HEK293 (cell line): ENCODE data around the gene SMAD2.

Experiments
- MEIS1 ChIP-seq: sonication (generic); formaldehyde crosslinking; IDR thresholded peaks from 2 replicates; pipeline ENCODE4 v1.8.1; 2022; ENCODE audit warnings: missing genetic modification reagents, mild to moderate bottlenecking, borderline replicate concordance
- TRIM28 ChIP-seq: IDR thresholded peaks from 2 replicates; pipeline ENCODE4 v1.6.1; 2011; ENCODE audit warnings: low read length, control low read depth, borderline replicate concordance
- ZBTB21 ChIP-seq: fragments of 450-650 bp; formaldehyde crosslinking; IDR thresholded peaks from 2 replicates; pipeline ENCODE4 v1.5.1; 2017; ENCODE audit warnings: missing biosample characterization, missing genetic modification characterization
- ZBTB7A ChIP-seq: fragments of 450-650 bp; formaldehyde crosslinking; IDR thresholded peaks from 2 replicates; pipeline ENCODE4 v1.5.1; 2016; ENCODE audit warnings: low read depth, missing biosample characterization, missing genetic modification characterization
- ZEB2 ChIP-seq: fragments of 450-650 bp; formaldehyde crosslinking; IDR thresholded peaks from 2 replicates; pipeline ENCODE4 v1.5.1; 2016; ENCODE audit warnings: missing biosample characterization, missing genetic modification characterization
- ZFP41 ChIP-seq: fragments of 450-650 bp; formaldehyde crosslinking; IDR thresholded peaks from 2 replicates; pipeline ENCODE4 v1.5.1; 2016; ENCODE audit warnings: missing biosample characterization, missing genetic modification characterization, borderline replicate concordance
- ZNF184 ChIP-seq: fragments of 450-650 bp; IDR thresholded peaks from 2 replicates; pipeline ENCODE4 v1.5.1; 2018; ENCODE audit warnings: missing biosample characterization, mild to moderate bottlenecking, missing genetic modification characterization
- ZNF664 ChIP-seq: fragments of 450-650 bp; formaldehyde crosslinking; IDR thresholded peaks from 2 replicates; pipeline ENCODE4 v1.5.1; 2016; ENCODE audit warnings: missing biosample characterization, missing genetic modification characterization
- TF ChIP-seq, protein P1 (sequence below): fragments of 450-650 bp; formaldehyde crosslinking; IDR thresholded peaks from 2 replicates; pipeline ENCODE4 v1.5.1; 2016; ENCODE audit warnings: missing biosample characterization, missing genetic modification characterization

DNA sequence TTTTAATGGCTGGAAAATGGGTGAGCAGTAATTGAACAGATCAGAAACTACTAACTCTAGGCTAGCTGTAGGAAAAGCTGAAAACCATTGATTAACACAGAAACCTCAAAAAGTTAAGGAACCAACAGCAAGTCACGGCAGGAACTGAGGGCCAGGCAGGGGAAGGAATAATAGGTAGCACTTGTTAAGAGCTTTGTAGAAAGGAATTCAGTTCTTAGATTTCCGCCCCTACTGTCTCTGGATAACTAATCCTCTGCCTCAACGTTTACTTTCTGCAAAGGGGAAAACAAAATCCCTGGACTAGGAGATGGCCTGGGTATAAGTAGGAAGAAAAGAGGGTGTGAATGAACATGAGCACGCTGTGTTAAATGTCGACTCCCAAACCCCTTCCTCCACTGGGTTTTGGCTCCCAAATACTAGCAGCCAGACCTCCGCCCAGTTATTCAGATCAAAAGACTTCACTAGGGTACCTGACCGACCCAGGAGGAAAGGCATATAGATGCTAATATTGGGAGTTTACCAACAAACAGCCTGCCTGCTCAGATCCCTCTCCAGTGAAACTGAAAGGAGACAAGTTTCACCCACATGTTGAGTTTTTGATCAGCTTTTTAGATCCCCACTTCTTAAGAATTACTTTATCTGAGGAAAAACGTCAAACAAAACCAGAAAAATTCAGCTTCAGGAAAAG is 12.4 kb downstream of the SMAD2 start:
- TF ChIP-seq, protein P1, sequence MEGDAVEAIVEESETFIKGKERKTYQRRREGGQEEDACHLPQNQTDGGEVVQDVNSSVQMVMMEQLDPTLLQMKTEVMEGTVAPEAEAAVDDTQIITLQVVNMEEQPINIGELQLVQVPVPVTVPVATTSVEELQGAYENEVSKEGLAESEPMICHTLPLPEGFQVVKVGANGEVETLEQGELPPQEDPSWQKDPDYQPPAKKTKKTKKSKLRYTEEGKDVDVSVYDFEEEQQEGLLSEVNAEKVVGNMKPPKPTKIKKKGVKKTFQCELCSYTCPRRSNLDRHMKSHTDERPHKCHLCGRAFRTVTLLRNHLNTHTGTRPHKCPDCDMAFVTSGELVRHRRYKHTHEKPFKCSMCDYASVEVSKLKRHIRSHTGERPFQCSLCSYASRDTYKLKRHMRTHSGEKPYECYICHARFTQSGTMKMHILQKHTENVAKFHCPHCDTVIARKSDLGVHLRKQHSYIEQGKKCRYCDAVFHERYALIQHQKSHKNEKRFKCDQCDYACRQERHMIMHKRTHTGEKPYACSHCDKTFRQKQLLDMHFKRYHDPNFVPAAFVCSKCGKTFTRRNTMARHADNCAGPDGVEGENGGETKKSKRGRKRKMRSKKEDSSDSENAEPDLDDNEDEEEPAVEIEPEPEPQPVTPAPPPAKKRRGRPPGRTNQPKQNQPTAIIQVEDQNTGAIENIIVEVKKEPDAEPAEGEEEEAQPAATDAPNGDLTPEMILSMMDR: no peak
- TF ChIP-seq ZNF184 (tag by site-specific recombination) (no peak), ZBTB21 (tag by site-specific recombination) (no peak), ZNF664 (tag by site-specific recombination) (no peak), ZFP41 (tag by site-specific recombination) (no peak), ZBTB7A (no peak), ZEB2 (tag by site-specific recombination) (no peak), TRIM28 (no peak), MEIS1 (CRISPR knock-in tag) (no peak)
